Upper lobe of left lung (tissue), 6 donors: ENCODE measurements around the gene CDCA5. TPM values are rescaled to one million over a fixed set of nuclear protein-coding genes. Genes with fewer than 3 reads are reported as not detected.
A peak's percentile ranks its signal among the peaks of the same experiment; 100 is the strongest.

Experiments
- ATAC-seq, 2 donors: fragments of 200-7000 bp; cut with Tn5 transposase; one replicate each; pipeline ENCODE4 v1.9.1; 2022; ENCODE audit warnings: mild to moderate bottlenecking in 2 of 2, moderate library complexity in 2 of 2; ENCODE audit not compliant: low FRiP score in 2 of 2
- DNase-seq, 2 donors: peaks; one replicate each; pipeline ENCODE4 v3.0.0-alpha.2; 2019 to 2020
- H3K27ac ChIP-seq, 4 donors: fragments of 200-600 bp; sonication (generic); one replicate each; pipeline ENCODE4 v1.5.1; 2016 to 2019
- H3K27me3 ChIP-seq, 4 donors: fragments of 200-600 bp; sonication (generic); one replicate each; pipeline ENCODE4 v1.5.1; 2017 to 2019
- H3K36me3 ChIP-seq, 4 donors: fragments of 200-600 bp; sonication (generic); one replicate each; pipeline ENCODE4 v1.5.1; 2016 to 2019
- H3K4me1 ChIP-seq, 4 donors: fragments of 200-600 bp; sonication (generic); one replicate each; pipeline ENCODE4 v1.5.1; 2018 to 2019
- H3K4me3 ChIP-seq, 4 donors: fragments of 200-600 bp; sonication (generic); one replicate each; pipeline ENCODE4 v1.5.1; 2017 to 2019; ENCODE audit warnings: mild to moderate bottlenecking in 2 of 4, moderate library complexity in 1 of 4
- H3K9me3 ChIP-seq, 4 donors: fragments of 200-600 bp; sonication (generic); one replicate each; pipeline ENCODE4 v1.5.1; 2018 to 2019
- EP300 ChIP-seq, 4 donors: sonication (generic); formaldehyde crosslinking; IDR thresholded peaks; one replicate each; pipeline ENCODE4 v1.5.1; 2017; ENCODE audit warnings: antibody characterized with exemption in 4 of 4, control low read depth in 2 of 4
- POLR2A ChIP-seq, 4 donors: fragments of 450-650 bp; IDR thresholded peaks; one replicate each; pipeline ENCODE4 v1.5.1; 2016 to 2017; ENCODE audit warnings: antibody characterized with exemption in 4 of 4, mild to moderate bottlenecking in 2 of 4
- POLR2AphosphoS5 ChIP-seq, 2 donors: sonication (generic); formaldehyde crosslinking; IDR thresholded peaks; one replicate each; pipeline ENCODE4 v1.5.1; 2017; ENCODE audit warnings: antibody characterized with exemption in 2 of 2
- WGBS, 2 donors: methylation state at CpG; one replicate each; pipeline ENCODE4 v1.1.5; 2017 to 2018; 5-methylcytosine and 5-hydroxymethylcytosine counted together
- total RNA-seq, 6 donors: library from RNA; depleted of rRNA in 4 of 6; stranded (reverse); fragments of >200 nt in 4 of 6; gene quantifications; one replicate each; pipeline versions ENCODE4 v1.1.0 to v1.2.1, GENCODE V29; 2016 to 2021
- TF ChIP-seq, protein P1 (sequence below), 6 experiments: fragments of 450-650 bp in 4 of 6; fragments of 200-600 bp in 2 of 6; sonication (generic) in 2 of 6; IDR thresholded peaks; one replicate each; pipeline ENCODE4 v1.5.1; 2016 to 2019; ENCODE audit warnings: antibody characterized with exemption in 6 of 6
- donor health status: DM: no; HTN: no; CAD: no; lungs with moderate emphysema.
- donor health status: DM: no; HTN: yes; CAD: no; lungs with severe emphysema.

CDCA5 gene
- total RNA-seq, 6 donors from 2014 or later: 1.0 to 4.4 (median 1.8) TPM

DNA sequence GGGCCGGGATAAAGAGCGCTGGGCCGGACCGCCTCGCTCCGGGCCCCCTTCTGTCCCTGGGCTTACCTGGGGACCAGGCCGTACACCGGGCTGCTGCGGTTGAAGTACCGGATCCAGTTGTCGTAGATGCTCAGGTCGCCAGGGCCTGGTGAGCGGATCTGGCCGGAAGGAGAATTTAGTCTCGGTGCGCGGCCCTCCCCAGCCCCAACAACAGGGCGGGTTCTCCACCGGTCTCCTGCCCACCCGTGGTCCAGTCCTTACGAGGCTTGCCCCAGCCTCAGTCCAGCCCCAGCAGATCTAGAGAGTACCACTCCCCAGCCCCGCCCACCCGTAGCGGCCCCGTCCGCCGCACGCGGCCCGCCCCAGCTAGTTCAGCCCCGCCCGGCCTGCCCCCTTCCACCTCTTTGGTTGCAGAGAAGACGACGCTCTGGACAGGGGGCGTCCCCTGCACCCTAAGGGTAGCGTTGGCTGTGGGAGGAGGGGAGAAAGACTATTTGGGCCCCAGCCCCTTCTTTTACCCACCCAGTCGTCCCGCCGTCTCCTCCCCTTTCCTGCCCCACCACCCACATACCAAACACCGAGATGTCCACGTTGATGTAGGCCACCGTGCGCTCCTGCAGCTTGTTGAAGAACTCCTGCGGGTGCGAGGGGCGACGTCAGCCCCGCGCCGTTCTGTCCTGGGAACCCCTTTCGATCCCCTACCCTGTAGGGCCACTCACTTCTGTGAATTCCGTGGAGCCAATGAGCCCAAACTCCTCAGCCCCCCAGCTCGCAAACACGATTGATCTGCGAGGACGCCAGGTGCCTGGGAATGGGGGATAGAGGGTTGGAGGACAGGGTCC, 36.0 kb downstream of the CDCA5 start:
- Histone ChIP-seq H3K27ac (peak overlapping the region in 3 of 4 donors; percentile 69 to 75 (median 71)), H3K9me3 (no peaks in the 10 kb centered on the region), H3K27me3 (no peaks in the 10 kb centered on the region), H3K4me3 (peak overlapping the region; percentile 46 to 62 (median 52)), H3K4me1 (peaks cover 22 to 37% (median 31%) of the 10 kb centered on the region in 4 donors), H3K36me3 (peaks cover 0 to 23% (median 8%) of the 10 kb centered on the region in 4 donors)
- WGBS, 2 donors: 21 to 36% methylated on average over 35 to 48 of the region's 56 CpGs
- DNase-seq (peak in 1 of 2 donors; percentile 83), ATAC-seq (peak in 1 of 2 donors; percentile 68)
- TF ChIP-seq POLR2A (IDR thresholded peaks at IDR 0.05) (no peak), POLR2AphosphoS5 (IDR thresholded peaks at IDR 0.05) (no peak), EP300 (IDR thresholded peaks at IDR 0.05) (no peak)
- TF ChIP-seq, protein P1, sequence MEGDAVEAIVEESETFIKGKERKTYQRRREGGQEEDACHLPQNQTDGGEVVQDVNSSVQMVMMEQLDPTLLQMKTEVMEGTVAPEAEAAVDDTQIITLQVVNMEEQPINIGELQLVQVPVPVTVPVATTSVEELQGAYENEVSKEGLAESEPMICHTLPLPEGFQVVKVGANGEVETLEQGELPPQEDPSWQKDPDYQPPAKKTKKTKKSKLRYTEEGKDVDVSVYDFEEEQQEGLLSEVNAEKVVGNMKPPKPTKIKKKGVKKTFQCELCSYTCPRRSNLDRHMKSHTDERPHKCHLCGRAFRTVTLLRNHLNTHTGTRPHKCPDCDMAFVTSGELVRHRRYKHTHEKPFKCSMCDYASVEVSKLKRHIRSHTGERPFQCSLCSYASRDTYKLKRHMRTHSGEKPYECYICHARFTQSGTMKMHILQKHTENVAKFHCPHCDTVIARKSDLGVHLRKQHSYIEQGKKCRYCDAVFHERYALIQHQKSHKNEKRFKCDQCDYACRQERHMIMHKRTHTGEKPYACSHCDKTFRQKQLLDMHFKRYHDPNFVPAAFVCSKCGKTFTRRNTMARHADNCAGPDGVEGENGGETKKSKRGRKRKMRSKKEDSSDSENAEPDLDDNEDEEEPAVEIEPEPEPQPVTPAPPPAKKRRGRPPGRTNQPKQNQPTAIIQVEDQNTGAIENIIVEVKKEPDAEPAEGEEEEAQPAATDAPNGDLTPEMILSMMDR (IDR thresholded peaks at IDR 0.05): no peak

DNA sequence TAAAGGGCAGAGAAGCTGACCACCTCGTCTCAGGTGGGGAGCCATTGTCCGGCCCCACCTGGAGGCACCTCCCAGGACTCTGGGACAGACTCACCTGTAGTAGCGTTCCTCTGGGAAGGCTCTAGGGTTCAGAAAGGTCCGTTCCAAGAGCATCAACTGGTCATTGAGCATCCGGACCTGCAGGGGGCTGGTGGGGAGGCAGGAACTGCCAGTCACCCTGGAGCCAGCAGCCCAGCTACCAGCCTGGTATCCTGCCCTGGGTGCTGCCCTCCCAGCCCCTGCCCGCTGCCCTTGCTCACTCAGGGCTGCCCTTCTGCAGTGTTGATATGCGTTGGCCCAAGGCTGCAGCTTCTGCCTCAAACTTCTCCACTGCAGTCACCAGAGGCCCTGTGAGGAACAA, 38.1 kb downstream of the CDCA5 start:
- Histone ChIP-seq H3K36me3 (peaks cover 0 to 23% (median 8%) of the 10 kb centered on the region in 4 donors), H3K4me3 (no peak overlapping the region), H3K4me1 (peaks cover 31 to 53% (median 44%) of the 10 kb centered on the region in 4 donors), H3K27ac (no peak overlapping the region), H3K9me3 (no peaks in the 10 kb centered on the region), H3K27me3 (no peaks in the 10 kb centered on the region)
- no peak for ATAC-seq
- DNase-seq: no peak
- TF ChIP-seq, protein P1 (IDR thresholded peaks at IDR 0.05): no peak
- TF ChIP-seq POLR2AphosphoS5 (IDR thresholded peaks at IDR 0.05) (no peak), POLR2A (IDR thresholded peaks at IDR 0.05) (no peak), EP300 (IDR thresholded peaks at IDR 0.05) (no peak)
- 76 to 94% methylated on average over 3 to 7 of the region's 7 CpGs for WGBS, 2 donors

DNA sequence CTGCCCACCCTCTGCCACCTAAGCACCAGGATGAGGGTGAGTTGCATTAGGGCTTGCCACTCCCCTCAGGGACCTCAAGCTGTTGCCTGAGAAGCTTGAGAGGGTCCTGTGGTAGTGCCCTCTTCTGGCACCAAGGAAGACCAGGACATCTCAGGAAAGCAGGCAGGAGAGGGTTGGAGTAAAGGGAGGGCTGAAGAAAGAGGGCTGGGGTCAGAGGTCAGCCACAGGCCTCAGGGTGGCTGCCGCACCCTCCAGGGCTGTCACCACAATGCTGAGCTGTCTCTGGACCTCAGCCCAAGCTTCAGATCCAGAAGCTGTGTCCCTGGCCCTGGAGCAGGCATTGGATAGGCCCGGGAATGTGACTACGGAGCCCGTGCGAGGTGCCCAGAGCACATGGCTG, 38.8 kb downstream of the CDCA5 start:
- 83 to 88% methylated on average over 5 of the region's 5 CpGs for WGBS, 2 donors
- H3K36me3 ChIP-seq: peaks cover 0 to 23% (median 8%) of the 10 kb centered on the region in 4 donors
- no peak overlapping the region for H3K4me3 ChIP-seq
- no peaks in the 10 kb centered on the region for H3K9me3 ChIP-seq
- TF ChIP-seq POLR2AphosphoS5 (IDR thresholded peaks at IDR 0.05): no peak
- no peak for TF ChIP-seq EP300 (IDR thresholded peaks at IDR 0.05)
- TF ChIP-seq, protein P1 (IDR thresholded peaks at IDR 0.05): no peak
- TF ChIP-seq POLR2A (IDR thresholded peaks at IDR 0.05): no peak
- peaks cover 31 to 59% (median 50%) of the 10 kb centered on the region in 4 donors for H3K4me1 ChIP-seq
- no peak for DNase-seq
- no peaks in the 10 kb centered on the region for H3K27me3 ChIP-seq
- no peak overlapping the region for H3K27ac ChIP-seq
- ATAC-seq: no peak

DNA sequence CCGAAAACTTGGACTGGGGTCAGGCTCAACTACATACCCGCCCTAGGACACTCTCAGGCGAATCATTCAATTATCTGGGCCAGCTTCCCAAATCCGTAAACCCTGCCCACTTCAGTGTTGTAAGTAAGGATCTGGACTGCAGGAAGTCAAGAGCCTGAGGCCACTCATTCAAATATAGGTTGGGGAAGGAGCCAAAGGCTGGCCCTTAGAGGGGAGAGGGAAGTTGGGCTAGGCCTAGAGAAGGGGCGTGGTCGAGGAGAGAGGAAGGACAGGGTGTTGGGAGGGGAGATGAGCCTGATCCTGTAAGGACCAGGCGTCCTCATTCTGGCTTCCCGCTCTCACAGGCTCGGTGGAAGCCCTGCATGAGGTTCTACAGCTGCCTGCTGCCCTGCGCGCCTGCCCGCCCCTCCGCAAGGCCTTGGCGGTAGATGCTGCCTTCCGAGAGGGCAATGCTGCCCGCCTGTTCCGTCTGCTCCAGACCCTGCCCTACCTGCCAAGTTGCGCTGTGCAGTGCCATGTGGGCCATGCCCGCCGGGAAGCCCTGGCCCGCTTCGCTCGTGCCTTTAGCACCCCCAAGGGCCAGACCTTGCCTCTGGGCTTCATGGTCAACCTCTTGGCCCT, 39.8 kb downstream of the CDCA5 start:
- ATAC-seq (peak; percentile 50 to 56), DNase-seq (peak; percentile 78 to 80)
- Histone ChIP-seq H3K27me3 (no peaks in the 10 kb centered on the region), H3K4me1 (peaks cover 31 to 61% (median 50%) of the 10 kb centered on the region in 4 donors), H3K27ac (peak overlapping the region in 3 of 4 donors; percentile 39 to 49 (median 49)), H3K9me3 (no peaks in the 10 kb centered on the region), H3K36me3 (peaks cover 0 to 28% (median 8%) of the 10 kb centered on the region in 4 donors), H3K4me3 (no peak overlapping the region)
- 63 to 64% methylated on average over 11 to 23 of the region's 23 CpGs for WGBS, 2 donors
- TF ChIP-seq POLR2A (IDR thresholded peaks at IDR 0.05) (no peak), EP300 (IDR thresholded peaks at IDR 0.05) (no peak), POLR2AphosphoS5 (IDR thresholded peaks at IDR 0.05) (no peak)
- TF ChIP-seq, protein P1 (IDR thresholded peaks at IDR 0.05): no peak
